Kidney (tissue), 14 donors: ENCODE data around the gene KLRG1. TPM values are rescaled to one million over a fixed set of nuclear protein-coding genes. Genes with fewer than 3 reads are reported as not detected.

Experiments used
- DNase-seq, 5 donors: peaks; one replicate each; pipeline ENCODE4 v3.0.0-alpha.2; 2013 to 2020
- FAIRE-seq: peaks from 2 replicates; lab custom pipeline; 2012; peaks lifted over from hg19 to GRCh38; lab: Jason Lieb, UNC
- H3K27ac ChIP-seq, 2 donors: one replicate each; pipeline ENCODE4 v1.7.0; 2013; ENCODE audit warnings: low read depth in 2 of 2, low read length in 2 of 2, inconsistent platforms in 1 of 2
- H3K27me3 ChIP-seq: one replicate; pipeline ENCODE4 v1.7.1; 2013; ENCODE audit warnings: low read length, inconsistent platforms; ENCODE audit not compliant: control insufficient read depth, insufficient read depth
- H3K36me3 ChIP-seq, 3 donors: one replicate each; pipeline versions ENCODE4 v1.7.0 to v1.7.1; 2013; ENCODE audit warnings: low read length in 3 of 3, control low read depth in 1 of 3, inconsistent platforms in 1 of 3; ENCODE audit not compliant: insufficient read depth in 3 of 3, control insufficient read depth in 2 of 3
- H3K4me1 ChIP-seq, 3 donors: one replicate each; pipeline versions ENCODE4 v1.7.0 to v1.7.1; 2013; ENCODE audit warnings: low read length in 3 of 3, inconsistent platforms in 1 of 3, low read depth in 1 of 3; ENCODE audit not compliant: control insufficient read depth in 2 of 3, insufficient read depth in 2 of 3
- H3K4me3 ChIP-seq, 3 donors: one replicate each; pipeline versions ENCODE4 v1.7.0 to v1.8.1; 2013; ENCODE audit warnings: low read length in 3 of 3, control low read depth in 1 of 3, inconsistent platforms in 1 of 3
- H3K9ac ChIP-seq, 3 donors: one replicate each; pipeline versions ENCODE4 v1.7.0 to v1.7.1; 2013; ENCODE audit warnings: low read length in 3 of 3, control low read depth in 1 of 3, inconsistent platforms in 1 of 3
- H3K9me3 ChIP-seq, 3 donors: one replicate each; pipeline versions ENCODE4 v1.7.0 to v1.7.1; 2013; ENCODE audit warnings: low read length in 3 of 3, control low read depth in 1 of 3, inconsistent platforms in 1 of 3; ENCODE audit not compliant: control insufficient read depth in 2 of 3, insufficient read depth in 1 of 3
- intact Hi-C: fragments of 100-400 bp; cut with DNase I; formaldehyde crosslinking; loops from one replicate; pipeline ENCODE4 v1.11.1; 2022
- polyA plus RNA-seq: library from polyadenylated mRNA; stranded (reverse); fragments of 350-450 nt; fragmentation: Illumina TruSeq; extraction: RNeasy Lipid Tissue Mini Kit (QIAGEN cat#74804); gene quantifications from one replicate; pipeline ENCODE4 v1.2.3, GENCODE V29; 2014; ENCODE audit warnings: low read depth, low replicate concordance; ENCODE audit not compliant: insufficient read depth
- total RNA-seq: library from RNA; stranded (reverse); fragmentation: NEBNext Ultra II Directional; extraction: Animal tissue kit (Norgen Biotek cat#: 25700); gene quantifications from one replicate; pipeline ENCODE4 v1.2.1, GENCODE V29; 2021
- TF ChIP-seq, protein P1 (sequence below): IDR thresholded peaks from 3 replicates; pipeline ENCODE4 v1.5.1; 2012; ENCODE audit warnings: mild to moderate bottlenecking, moderate library complexity, borderline replicate concordance; ENCODE audit not compliant: insufficient read depth; ENCODE audit errors: extremely low read depth
- donor health status: control.
- donor health status: control.
- donor health status: control.
- donor health status: control.
- donor health status: control.
- donor health status: DM: yes; HTN: yes; CAD: no.
- donor health status: Normal renal cell carcinoma (clear cell type).

Gene KLRG1
- total and polyA plus RNA-seq, 2 donors from 2014 or later, result 3.2 to 7.7 TPM

DNA sequence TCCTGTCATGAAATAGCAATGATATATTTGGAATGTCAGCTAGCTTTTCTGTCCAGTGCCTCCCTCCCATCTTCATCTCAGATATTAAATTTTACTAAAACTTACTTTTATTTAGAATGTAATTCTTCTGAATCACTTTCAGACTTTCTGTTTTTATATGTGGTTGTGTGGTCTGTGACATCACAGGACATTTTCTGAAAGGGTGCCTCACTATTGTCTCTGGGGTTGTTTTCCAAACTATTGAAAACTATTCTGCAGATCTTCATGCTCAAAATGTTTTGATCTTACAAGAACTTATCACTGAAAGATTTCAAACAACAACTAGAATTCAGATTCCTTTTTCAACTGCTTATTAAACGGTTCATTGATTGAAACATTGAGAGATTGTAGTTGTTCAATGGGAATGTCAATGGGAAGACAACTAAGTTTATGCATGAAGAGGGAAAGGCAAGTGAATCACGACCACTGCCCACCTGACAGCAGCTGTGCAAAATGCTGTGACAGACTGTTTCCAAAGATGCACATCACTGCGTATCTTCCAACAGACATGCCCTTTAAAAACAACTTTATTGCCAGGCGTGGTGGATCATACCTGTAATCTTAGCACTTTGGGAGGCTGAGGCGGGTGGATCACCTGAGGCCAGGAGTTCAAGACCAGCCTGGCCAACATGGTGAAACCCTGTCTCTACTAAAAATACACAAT lies 51.3 kb downstream of the KLRG1 start:
- TF ChIP-seq, protein P1, sequence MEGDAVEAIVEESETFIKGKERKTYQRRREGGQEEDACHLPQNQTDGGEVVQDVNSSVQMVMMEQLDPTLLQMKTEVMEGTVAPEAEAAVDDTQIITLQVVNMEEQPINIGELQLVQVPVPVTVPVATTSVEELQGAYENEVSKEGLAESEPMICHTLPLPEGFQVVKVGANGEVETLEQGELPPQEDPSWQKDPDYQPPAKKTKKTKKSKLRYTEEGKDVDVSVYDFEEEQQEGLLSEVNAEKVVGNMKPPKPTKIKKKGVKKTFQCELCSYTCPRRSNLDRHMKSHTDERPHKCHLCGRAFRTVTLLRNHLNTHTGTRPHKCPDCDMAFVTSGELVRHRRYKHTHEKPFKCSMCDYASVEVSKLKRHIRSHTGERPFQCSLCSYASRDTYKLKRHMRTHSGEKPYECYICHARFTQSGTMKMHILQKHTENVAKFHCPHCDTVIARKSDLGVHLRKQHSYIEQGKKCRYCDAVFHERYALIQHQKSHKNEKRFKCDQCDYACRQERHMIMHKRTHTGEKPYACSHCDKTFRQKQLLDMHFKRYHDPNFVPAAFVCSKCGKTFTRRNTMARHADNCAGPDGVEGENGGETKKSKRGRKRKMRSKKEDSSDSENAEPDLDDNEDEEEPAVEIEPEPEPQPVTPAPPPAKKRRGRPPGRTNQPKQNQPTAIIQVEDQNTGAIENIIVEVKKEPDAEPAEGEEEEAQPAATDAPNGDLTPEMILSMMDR, result no peak
- no peak overlapping the region for H3K9ac ChIP-seq
- H3K27me3 ChIP-seq, result no peaks in the 10 kb centered on the region
- no peak overlapping the region for H3K27ac ChIP-seq
- DNase-seq, result no peak
- FAIRE-seq, result no peak
- intact Hi-C loops, result loop anchor here (10.0 kb wide), 1 partner anchor 496 kb away; the partner anchor contains the start of gene CLEC4E
- H3K36me3 ChIP-seq, result no peaks in the 10 kb centered on the region
- H3K4me1 ChIP-seq, result no peaks in the 10 kb centered on the region
- no peak overlapping the region for H3K4me3 ChIP-seq
- no peaks in the 10 kb centered on the region for H3K9me3 ChIP-seq

DNA sequence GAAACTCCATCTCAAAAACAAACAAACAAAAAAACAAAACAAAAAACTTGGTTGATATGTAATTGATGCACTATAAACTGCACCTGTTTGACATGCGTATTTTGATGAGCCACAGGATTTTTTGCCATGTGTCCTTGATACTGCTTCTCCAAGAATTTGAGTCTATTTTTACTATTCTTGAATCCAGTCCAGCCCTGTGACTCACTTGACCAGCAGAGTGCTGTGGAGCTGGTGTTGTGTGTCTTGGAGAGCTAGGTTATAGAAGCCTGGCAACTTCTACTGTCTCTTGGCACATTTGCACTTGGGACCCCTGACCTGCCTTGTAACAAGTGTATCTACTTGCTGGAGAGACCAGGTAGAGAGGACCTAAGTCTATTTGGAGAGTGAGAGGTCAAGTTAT lies 52.0 kb downstream of the KLRG1 start:
- no peak overlapping the region for H3K4me3 ChIP-seq
- DNase-seq, result no peak
- no peak overlapping the region for H3K27ac ChIP-seq
- TF ChIP-seq, protein P1, result no peak
- FAIRE-seq, result no peak
- H3K27me3 ChIP-seq, result no peaks in the 10 kb centered on the region
- no peaks in the 10 kb centered on the region for H3K4me1 ChIP-seq
- H3K9me3 ChIP-seq, result no peaks in the 10 kb centered on the region
- H3K36me3 ChIP-seq, result no peaks in the 10 kb centered on the region
- no peak overlapping the region for H3K9ac ChIP-seq
- intact Hi-C loops, result loop anchor here (10.0 kb wide), 1 partner anchor 497 kb away; the partner anchor contains the start of gene CLEC4E

GRCh38 chr12:9043766-9044165 lies 54.4 kb downstream of the KLRG1 start:
- DNase-seq, result no peak
- FAIRE-seq, result no peak
- Histone ChIP-seq H3K27ac (no peak overlapping the region), H3K4me3 (no peak overlapping the region), H3K9me3 (no peaks in the 10 kb centered on the region), H3K27me3 (no peaks in the 10 kb centered on the region), H3K36me3 (no peaks in the 10 kb centered on the region), H3K9ac (no peak overlapping the region), H3K4me1 (no peaks in the 10 kb centered on the region)
- TF ChIP-seq, protein P1, result no peak
- intact Hi-C loops, result loop anchor here (10.0 kb wide), 1 partner anchor 499 kb away; the partner anchor contains the start of gene CLEC4E
